Endothelial cell of umbilical vein (primary cell): Measurements from ENCODE around the gene SLC43A1. TPM values are rescaled to one million over a fixed set of nuclear protein-coding genes. Genes with fewer than 3 reads are reported as not detected.

ENCODE experiments used
- BruUV-seq: library from RNA; stranded (reverse); fragments of 400-500 nt; replicated peaks from 2 replicates; lab custom pipeline; 2021; lab: Mats Ljungman, UMichigan
- CTCF ChIA-PET: fragments of 300-600, 350-600 bp; sonication (Branson Sonifier 250); formaldehyde crosslinking; loops from one replicate; lab custom pipeline; 2021; ENCODE audit warnings: antibody characterized with exemption, inconsistent platforms; lab: Charles Lee
- POLR2A ChIA-PET: fragments of 300-600, 350-600 bp; sonication (Branson Sonifier 250); formaldehyde crosslinking; loops from one replicate; lab custom pipeline; 2021; ENCODE audit warnings: antibody characterized with exemption, inconsistent platforms; lab: Charles Lee
- DNase-seq: peaks from one replicate; pipeline ENCODE4 v3.0.0-alpha.2; 2011; ENCODE audit warnings: low read depth, low spot score
- FAIRE-seq: peaks from 2 replicates; lab custom pipeline; 2011; peaks lifted over from hg19 to GRCh38; lab: Jason Lieb, UNC
- H2AFZ ChIP-seq: 2 replicates; pipeline ENCODE4 v1.6.0; 2012; ENCODE audit warnings: low read depth, low read length, control low read depth, inconsistent platforms
- H3K27ac ChIP-seq: 2 replicates; pipeline ENCODE4 v1.5.1; 2011; ENCODE audit warnings: low read depth, mild to moderate bottlenecking, control low read depth, low read length, moderate library complexity; ENCODE audit not compliant: insufficient read depth
- H3K27me3 ChIP-seq, 2 experiments: 2 replicates each; pipeline versions ENCODE4 v1.6.0 to v1.6.1; 2011; ENCODE audit warnings: low read length in 2 of 2, mixed read lengths in 1 of 2; ENCODE audit not compliant: control insufficient read depth in 2 of 2, insufficient read depth in 2 of 2
- H3K36me3 ChIP-seq, 2 experiments: 2 replicates in 1 of 2; 3 replicates in 1 of 2; pipeline ENCODE4 v1.5.1; 2011; ENCODE audit warnings: low read length in 2 of 2, mild to moderate bottlenecking in 1 of 2, moderate library complexity in 1 of 2; ENCODE audit not compliant: control insufficient read depth in 2 of 2, insufficient read depth in 2 of 2; ENCODE audit errors: extremely low read depth in 1 of 2
- H3K4me1 ChIP-seq: 3 replicates; pipeline ENCODE4 v1.5.1; 2011; ENCODE audit warnings: mild to moderate bottlenecking, low read length; ENCODE audit not compliant: control insufficient read depth, insufficient read depth; ENCODE audit errors: extremely low read depth
- H3K4me2 ChIP-seq: 2 replicates; pipeline ENCODE4 v1.6.1; 2011; ENCODE audit warnings: low read length, control low read depth, mixed read lengths; ENCODE audit not compliant: insufficient read depth
- H3K4me3 ChIP-seq, 3 experiments: fragments of 200-600 bp in 1 of 3; sonication (generic), shearing (Covaris generic) in 1 of 3; replicated peaks in 1 of 3; 2 replicates each; pipeline ENCODE4 v1.5.1; 2011 to 2016; ENCODE audit warnings: control low read depth in 3 of 3, low read length in 3 of 3, mild to moderate bottlenecking in 2 of 3, inconsistent platforms in 1 of 3, low read depth in 1 of 3, moderate library complexity in 1 of 3; ENCODE audit not compliant: insufficient read depth in 1 of 3
- H3K79me2 ChIP-seq: 2 replicates; pipeline ENCODE4 v1.6.0; 2012; ENCODE audit warnings: low read length, inconsistent platforms; ENCODE audit not compliant: control insufficient read depth, insufficient read depth
- H3K9ac ChIP-seq: replicated peaks from 2 replicates; pipeline ENCODE3; 2011; ENCODE audit warnings: low read length, control low read depth; ENCODE audit not compliant: insufficient read depth; ENCODE audit errors: extremely low read depth
- H3K9me1 ChIP-seq: replicated peaks from 3 replicates; pipeline ENCODE4 v1.6.0; 2011; ENCODE audit warnings: mild to moderate bottlenecking, low read length; ENCODE audit not compliant: control insufficient read depth, insufficient read depth; ENCODE audit errors: extremely low read depth
- H3K9me3 ChIP-seq: replicated peaks from 2 replicates; pipeline ENCODE4 v1.5.1; 2012; ENCODE audit warnings: low read length, inconsistent platforms; ENCODE audit not compliant: control insufficient read depth, insufficient read depth
- H4K20me1 ChIP-seq: replicated peaks from 2 replicates; pipeline ENCODE3; 2011; ENCODE audit warnings: mild to moderate bottlenecking, low read length; ENCODE audit not compliant: control insufficient read depth, insufficient read depth; ENCODE audit errors: extremely low read depth
- CTCF ChIP-seq, 2 donors: IDR thresholded peaks; 1 replicate in 1 of 2; 2 replicates in 1 of 2; pipeline ENCODE4 v1.5.1; 2011; ENCODE audit warnings: low read length in 2 of 2, mild to moderate bottlenecking in 2 of 2, moderate library complexity in 2 of 2, control low read depth in 1 of 2, inconsistent platforms in 1 of 2, low read depth in 1 of 2; ENCODE audit not compliant: insufficient read depth in 1 of 2; ENCODE audit errors: extremely low read depth in 1 of 2
- EZH2 ChIP-seq: IDR thresholded peaks from 2 replicates; pipeline ENCODE4 v1.6.1; 2012; ENCODE audit warnings: borderline replicate concordance, low read depth, mild to moderate bottlenecking, moderate library complexity, low read length, inconsistent platforms; ENCODE audit not compliant: severe bottlenecking
- FOS ChIP-seq: IDR thresholded peaks from 2 replicates; pipeline ENCODE4 v1.6.1; 2011; ENCODE audit warnings: mild to moderate bottlenecking, low read length, moderate library complexity, borderline replicate concordance; ENCODE audit not compliant: insufficient read depth
- GATA2 ChIP-seq: IDR thresholded peaks from 2 replicates; pipeline ENCODE4 v1.7.0; 2011; ENCODE audit warnings: low read depth, mild to moderate bottlenecking, moderate library complexity, mixed read lengths, low read length; ENCODE audit not compliant: insufficient read length, insufficient read depth
- JUN ChIP-seq: IDR thresholded peaks from 2 replicates; pipeline ENCODE4 v1.6.1; 2011; ENCODE audit warnings: borderline replicate concordance, low read depth; ENCODE audit not compliant: insufficient read length, insufficient read depth
- MAX ChIP-seq: IDR thresholded peaks from 2 replicates; pipeline ENCODE4 v1.6.1; 2011; ENCODE audit not compliant: insufficient read depth, insufficient read length
- MYC ChIP-seq: IDR thresholded peaks from one replicate; pipeline ENCODE4 v1.6.1; 2011; ENCODE audit warnings: mild to moderate bottlenecking, low read depth, low read length
- POLR2A ChIP-seq: IDR thresholded peaks from 2 replicates; pipeline ENCODE4 v1.6.1; 2012; ENCODE audit warnings: low read depth, mild to moderate bottlenecking, control low read depth, low read length
- POLR2AphosphoS5 ChIP-seq: IDR thresholded peaks from 2 replicates; pipeline ENCODE4 v1.6.1; 2012; ENCODE audit warnings: low read depth, mild to moderate bottlenecking, control low read depth, low read length, moderate library complexity; ENCODE audit not compliant: insufficient read depth
- dilution Hi-C: fragments of 300-500 bp; cut with MboI; formaldehyde crosslinking; loops from one replicate; pipeline ENCODE4 v1.15.0; 2019; ENCODE audit warnings: low sequenced_read_pairs; ENCODE audit not compliant: extremely low pct_ligation_motif_present
- intact Hi-C: fragments of 100-400 bp; cut with micrococcal nuclease; formaldehyde crosslinking; loops from one replicate; pipeline ENCODE4 v1.10.0; 2022
- polyA plus RNA-seq, 4 experiments: library from polyadenylated mRNA; depleted of rRNA in 3 of 4; stranded (reverse) in 3 of 4; unstranded in 1 of 4; fragments of >200 nt; gene quantifications; 2 replicates each; pipeline versions ENCODE4 v1.2.1 to v1.2.3, GENCODE V29; 2011 to 2012; ENCODE audit warnings: missing spikeins in 1 of 4
- total RNA-seq: library from RNA; stranded (reverse); gene quantifications from 2 replicates; pipeline ENCODE4 v1.2.3, GENCODE V29; 2021

SLC43A1 gene
- total and polyA plus RNA-seq, 2 donors (not counting 3 experiments of a cell fraction or from before 2014, with no cell fraction given), result 13.7 to 19.5 TPM

- POLR2A ChIA-PET, result no interaction called here
- DNase-seq (no peak), FAIRE-seq (no peak)
- intact Hi-C loops (no loop called here), dilution Hi-C loops (no loop called here)
- H3K27me3 ChIP-seq, result peaks cover 0 to 4% of the 10 kb centered on the region in 2 experiments
- H4K20me1 ChIP-seq, result no peaks in the 10 kb centered on the region
- H3K9ac ChIP-seq, result no peak overlapping the region
- H3K4me3 ChIP-seq, result no peak overlapping the region
- TF ChIP-seq CTCF (IDR thresholded peaks at IDR 0.05; ENCODE audit: extremely low read depth in 1 of 2, insufficient read depth in 1 of 2, low read depth in 1 of 2, low read length in 2 of 2) (no peak), EZH2 (no peak), MYC (no peak), GATA2 (no peak), MAX (no peak), JUN (no peak), POLR2AphosphoS5 (no peak), POLR2A (no peak), FOS (no peak)
- H3K4me2 ChIP-seq, result no peak overlapping the region
- no peak overlapping the region for H3K27ac ChIP-seq
- no peaks in the 10 kb centered on the region for H3K4me1 ChIP-seq
- H3K79me2 ChIP-seq, result no peaks in the 10 kb centered on the region
- no peak overlapping the region for H2AFZ ChIP-seq
- no TSS peak for BruUV-seq
- H3K36me3 ChIP-seq, result no peaks in the 10 kb centered on the region
- CTCF ChIA-PET, result interaction anchor here (1.0 to 2.7 kb wide), 2 partner anchors 24 to 101 kb away, joined by 5 to 7 read pairs; partner anchors contain the start of gene UBE2L6
- no peaks in the 10 kb centered on the region for H3K9me1 ChIP-seq
- H3K9me3 ChIP-seq, result no peaks in the 10 kb centered on the region
Observed at GRCh38 chr11:57543593-57543992, 28.1 kb upstream of the SLC43A1 start.
